H54 (cell line): ENCODE data around the gene NOTCH4.
"Not testable (repeated sequence)": the region's sequence is repeated elsewhere in the genome, so short reads cannot be mapped to it uniquely, and the experiment has no call there.

Experiments used
- DNase-seq: peaks from one replicate; pipeline ENCODE4 v3.0.0; 2011; ENCODE audit warnings: low spot score, mixed read lengths; ENCODE audit not compliant: insufficient read length
- FAIRE-seq: peaks from 3 replicates; lab custom pipeline; 2011; peaks lifted over from hg19 to GRCh38; lab: Jason Lieb, UNC
- POLR2A ChIP-seq: IDR thresholded peaks from 2 replicates; pipeline ENCODE4 v1.6.1; 2011; ENCODE audit warnings: low read depth, mild to moderate bottlenecking, low read length

The NOTCH4 gene

GRCh38 chr6:32194388-32194787 lies 29.5 kb downstream of the NOTCH4 start:
- FAIRE-seq (no peak), DNase-seq (no peak)
- no peak for TF ChIP-seq POLR2A

GRCh38 chr6:32193096-32193495 lies 30.8 kb downstream of the NOTCH4 start:
- not testable (repeated sequence) for DNase-seq, FAIRE-seq

- no peak for TF ChIP-seq POLR2A
- DNase-seq (no peak), FAIRE-seq (no peak)
These were observed 31.2 kb downstream of the NOTCH4 start, which contains the start of gene GPSM3 for GRCh38 chr6:32192608-32193039. TSS of gene GPSM3 (minus strand) at chr6:32192643. CDS start at chr6:32192513, 130 bp downstream.

- DNase-seq (no peak), FAIRE-seq (no peak)
- no peak for TF ChIP-seq POLR2A
These were observed 31.9 kb downstream of the NOTCH4 start for GRCh38 chr6:32191696-32192607.

- DNase-seq (no peak), FAIRE-seq (no peak)
- no peak for TF ChIP-seq POLR2A
These were observed 32.8 kb downstream of the NOTCH4 start for GRCh38 chr6:32190911-32191677.

GRCh38 chr6:32190054-32190851 lies 33.6 kb downstream of the NOTCH4 start, which contains the start of gene PBX2:
TSS of gene PBX2 (minus strand) at chr6:32190202. CDS start at chr6:32189915, 287 bp downstream.
- FAIRE-seq (no peak), DNase-seq (peak; percentile 53)
- 0 out of 2 replicates have a peak, but pooled peaks have one; percentile 33 for TF ChIP-seq POLR2A

- no peak for FAIRE-seq
- no peak for TF ChIP-seq POLR2A
- DNase-seq, result no peak
These were observed 34.2 kb downstream of the NOTCH4 start for GRCh38 chr6:32189742-32190053.

GRCh38 chr6:32189069-32189741 lies 34.7 kb downstream of the NOTCH4 start:
- 0 out of 2 replicates have a peak, but pooled peaks have one; percentile 11 for TF ChIP-seq POLR2A
- no peak for DNase-seq
- no peak for FAIRE-seq

GRCh38 chr6:32188381-32189068 lies 35.3 kb downstream of the NOTCH4 start:
- no peak for TF ChIP-seq POLR2A
- DNase-seq (no peak), FAIRE-seq (no peak)

GRCh38 chr6:32187725-32188380 lies 36.0 kb downstream of the NOTCH4 start:
- not testable (repeated sequence) for FAIRE-seq, DNase-seq

- DNase-seq, result no peak
- no peak for FAIRE-seq
- TF ChIP-seq POLR2A, result no peak
These were observed 36.7 kb downstream of the NOTCH4 start for GRCh38 chr6:32187009-32187709.

- FAIRE-seq, DNase-seq: not testable (repeated sequence)
These were observed 37.6 kb downstream of the NOTCH4 start for GRCh38 chr6:32186151-32186840.

- FAIRE-seq, result not testable (repeated sequence)
- DNase-seq, result peak; percentile 62
These were observed 38.2 kb downstream of the NOTCH4 start for GRCh38 chr6:32185681-32186131.
